HG03139 (cell line): ENCODE measurements around the gene ARIH1.

Experiments used
- ATAC-seq: cut with Tn5 transposase; IDR thresholded peaks from one replicate; pipeline ENCODE4 v1.9.1; 2021; ENCODE audit not compliant: unreplicated experiment

The ARIH1 gene

GRCh38 chr15:72536506-72536905, 62.4 kb downstream of the ARIH1 start:
- no peak for ATAC-seq

- no peak for ATAC-seq
Observed at GRCh38 chr15:72538931-72539330, 64.8 kb downstream of the ARIH1 start.

GRCh38 chr15:72540606-72541237, 66.6 kb downstream of the ARIH1 start:
- ATAC-seq: no peak

GRCh38 chr15:72541674-72542073, 67.5 kb downstream of the ARIH1 start:
- ATAC-seq: no peak

- ATAC-seq: no peak
Observed at GRCh38 chr15:72545156-72545555, 71.0 kb downstream of the ARIH1 start.

- no peak for ATAC-seq
Observed at GRCh38 chr15:72554471-72555425, 80.6 kb downstream of the ARIH1 start.

- no peak for ATAC-seq
Observed at GRCh38 chr15:72559781-72560180, 85.7 kb downstream of the ARIH1 start.

- ATAC-seq: no peak
Observed at GRCh38 chr15:72560458-72560857, 86.3 kb downstream of the ARIH1 start.

GRCh38 chr15:72562386-72562785, 88.3 kb downstream of the ARIH1 start:
- ATAC-seq: no peak

GRCh38 chr15:72562878-72563277, 88.7 kb downstream of the ARIH1 start:
- no peak for ATAC-seq

- no peak for ATAC-seq
Observed at GRCh38 chr15:72564091-72564490, 90.0 kb downstream of the ARIH1 start.

- ATAC-seq: no peak
Observed at GRCh38 chr15:72566973-72567372, 92.8 kb downstream of the ARIH1 start.

GRCh38 chr15:72570059-72570458, 95.9 kb downstream of the ARIH1 start:
- no peak for ATAC-seq

- ATAC-seq: no peak
Observed at GRCh38 chr15:72579814-72580213, 105.7 kb downstream of the ARIH1 start.

- no peak for ATAC-seq
Observed at GRCh38 chr15:72584006-72584405, 109.9 kb downstream of the ARIH1 start.

- ATAC-seq: no peak
Observed at GRCh38 chr15:72585025-72585424, 110.9 kb downstream of the ARIH1 start.

- ATAC-seq: no peak
Observed at GRCh38 chr15:72585476-72586058, 111.4 kb downstream of the ARIH1 start.

GRCh38 chr15:72588096-72588495, 114.0 kb downstream of the ARIH1 start:
- ATAC-seq: no peak

- no peak for ATAC-seq
Observed at GRCh38 chr15:72590427-72590826, 116.3 kb downstream of the ARIH1 start.

- ATAC-seq: no peak
Observed at GRCh38 chr15:72591361-72591760, 117.2 kb downstream of the ARIH1 start.

GRCh38 chr15:72592097-72592496, 118.0 kb downstream of the ARIH1 start:
- ATAC-seq: no peak

- ATAC-seq: no peak
Observed at GRCh38 chr15:72592676-72593075, 118.5 kb downstream of the ARIH1 start.
